ENCODE measurements around the gene CCNI2.

CCNI2 gene

DNA sequence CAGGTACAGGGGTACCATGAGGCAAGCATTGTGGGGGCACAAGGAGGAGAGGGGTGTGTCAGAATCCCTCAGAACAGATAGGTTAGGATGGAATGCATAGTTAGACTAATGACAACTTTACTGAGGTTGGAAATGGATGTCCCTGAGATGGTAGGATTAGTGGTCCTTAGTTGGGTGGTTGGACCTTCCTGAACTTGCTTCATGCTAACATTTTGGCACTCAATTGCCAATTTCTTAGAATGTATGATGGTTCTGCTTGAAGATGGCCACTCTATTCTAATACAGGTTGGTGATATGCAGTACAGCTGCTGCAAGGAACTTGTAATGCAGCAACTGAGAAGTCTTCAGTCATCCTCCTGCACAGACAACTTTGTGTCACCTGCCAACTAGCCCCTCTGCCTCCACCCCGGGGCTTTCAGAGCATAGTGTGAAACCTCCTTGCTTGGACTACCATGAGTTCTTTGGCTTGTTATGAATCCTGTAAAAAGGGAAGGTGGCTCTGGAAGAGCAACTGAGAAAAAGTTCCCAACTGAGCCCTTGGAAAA, 5.4 kb downstream of the CCNI2 start:
- DNase-seq (ENCODE audit: low spot score): no peak
- no peak overlapping the region for H3K9ac ChIP-seq (ENCODE audit: low read depth, low read length, poor library complexity)
- no peak overlapping the region for H3K23ac ChIP-seq (ENCODE audit: low read depth, low read length, poor library complexity)
- H2BK12ac ChIP-seq (ENCODE audit: low read length): no peak overlapping the region
- no peak overlapping the region for H2AFZ ChIP-seq (ENCODE audit: low read length)
- no peak overlapping the region for H4K91ac ChIP-seq (ENCODE audit: low read depth, low read length, poor library complexity)
- H2BK15ac ChIP-seq (ENCODE audit: low read length): no peak overlapping the region
- H3K9me3 ChIP-seq (replicated peaks in 1 of 2; ENCODE audit: control insufficient read depth in 2 of 2, insufficient read depth in 1 of 2, low read depth in 1 of 2, low read length in 2 of 2): no peaks in the 10 kb centered on the region
- H3K14ac ChIP-seq (ENCODE audit: low read length): no peak overlapping the region
- peaks cover 0 to 17% of the 10 kb centered on the region in 2 donors for H3K4me1 ChIP-seq (ENCODE audit: control insufficient read depth in 2 of 2, insufficient read depth in 1 of 2, low read depth in 1 of 2, low read length in 2 of 2)
- no CpG with 5 or more reads among the region's 1 CpG for WGBS, 2 donors (ENCODE audit: extremely low coverage in 2 of 2, insufficient read length in 2 of 2, insufficient replicate concordance in 1 of 2)
- H3K27me3 ChIP-seq (ENCODE audit: control insufficient read depth in 3 of 3, insufficient read depth in 3 of 3, low read depth in 1 of 3, low read length in 3 of 3): peaks cover 7 to 22% (median 21%) of the 10 kb centered on the region in 3 experiments
- no peak overlapping the region for H3K4me2 ChIP-seq (ENCODE audit: insufficient read depth, low read length, poor library complexity, severe bottlenecking)
- H2BK120ac ChIP-seq (ENCODE audit: low read depth, low read length): no peak overlapping the region
- H3K4me3 ChIP-seq (ENCODE audit: low read length in 2 of 2): no peak overlapping the region
- no peak overlapping the region for H2BK5ac ChIP-seq (ENCODE audit: low read length)
- peaks cover 3 to 6% of the 10 kb centered on the region in 2 donors for H3K36me3 ChIP-seq (replicated peaks in 1 of 2; ENCODE audit: control insufficient read depth in 2 of 2, insufficient read depth in 2 of 2, low read length in 2 of 2)
- H2AK5ac ChIP-seq (ENCODE audit: low read depth, low read length): no peak overlapping the region
- H3K4ac ChIP-seq (ENCODE audit: low read length): no peak overlapping the region
- H3K18ac ChIP-seq (ENCODE audit: low read length): no peak overlapping the region
- H3K27ac ChIP-seq (replicated peaks; ENCODE audit: low read length): no peak overlapping the region
- no peaks in the 10 kb centered on the region for H3K79me1 ChIP-seq (ENCODE audit: low read depth, low read length)
- no peak overlapping the region for H4K8ac ChIP-seq (ENCODE audit: low read depth, low read length)

DNA sequence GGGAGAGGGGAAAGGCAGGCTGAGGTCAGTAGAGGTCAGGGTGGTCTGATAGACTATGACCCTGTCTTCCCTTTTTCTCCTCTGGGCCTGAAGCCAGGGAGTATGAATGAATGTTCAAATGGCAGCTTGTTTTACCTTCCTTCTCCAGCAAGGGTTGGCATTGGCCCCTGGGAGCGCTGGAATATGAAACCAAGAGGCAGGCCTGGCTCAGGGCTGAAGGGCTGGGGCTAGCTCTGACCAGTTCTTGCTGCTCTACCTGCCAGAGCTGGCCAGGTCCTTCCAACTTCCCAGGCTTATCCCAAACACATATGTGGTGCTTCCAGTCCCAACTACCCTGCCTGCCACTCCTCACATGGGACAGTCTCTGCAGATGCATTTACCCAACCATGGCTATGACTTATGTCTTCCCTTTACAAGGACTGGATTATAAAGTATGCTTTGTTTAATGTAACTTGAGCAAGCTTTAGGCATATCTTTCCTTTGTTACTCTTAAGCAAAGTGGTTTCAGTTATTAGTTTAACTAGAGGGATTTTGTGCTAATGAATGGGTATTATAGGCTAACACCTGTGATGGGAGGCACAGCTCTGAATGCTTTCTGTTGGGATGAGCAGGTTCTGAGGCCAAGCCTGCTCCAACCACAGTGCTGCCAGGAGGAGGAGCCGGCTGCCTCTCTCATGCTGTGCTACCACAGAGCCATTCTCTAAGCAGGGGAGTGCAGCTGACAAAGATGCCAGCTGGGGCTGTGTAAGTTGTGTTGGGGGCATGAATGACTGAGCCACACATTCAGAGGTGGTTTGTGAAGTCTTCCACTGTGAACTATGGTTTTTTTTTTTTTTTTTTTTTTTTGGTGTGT, 6.1 kb downstream of the CCNI2 start:
- Histone ChIP-seq H3K9ac (ENCODE audit: low read depth, low read length, poor library complexity) (no peak overlapping the region), H2BK120ac (ENCODE audit: low read depth, low read length) (no peak overlapping the region), H3K79me1 (ENCODE audit: low read depth, low read length) (no peaks in the 10 kb centered on the region), H3K27me3 (ENCODE audit: control insufficient read depth in 3 of 3, insufficient read depth in 3 of 3, low read depth in 1 of 3, low read length in 3 of 3) (peaks cover 0 to 15% (median 14%) of the 10 kb centered on the region in 3 experiments), H2BK5ac (ENCODE audit: low read length) (no peak overlapping the region), H4K91ac (ENCODE audit: low read depth, low read length, poor library complexity) (no peak overlapping the region), H4K8ac (ENCODE audit: low read depth, low read length) (no peak overlapping the region), H2BK15ac (ENCODE audit: low read length) (no peak overlapping the region), H3K4me2 (ENCODE audit: insufficient read depth, low read length, poor library complexity, severe bottlenecking) (no peak overlapping the region), H2AFZ (ENCODE audit: low read length) (no peak overlapping the region), H3K4ac (ENCODE audit: low read length) (no peak overlapping the region), H3K18ac (ENCODE audit: low read length) (no peak overlapping the region), H3K36me3 (replicated peaks in 1 of 2; ENCODE audit: control insufficient read depth in 2 of 2, insufficient read depth in 2 of 2, low read length in 2 of 2) (peaks cover 3 to 13% of the 10 kb centered on the region in 2 donors), H3K27ac (replicated peaks; ENCODE audit: low read length) (no peak overlapping the region), H3K23ac (ENCODE audit: low read depth, low read length, poor library complexity) (no peak overlapping the region), H2AK5ac (ENCODE audit: low read depth, low read length) (no peak overlapping the region), H3K4me1 (ENCODE audit: control insufficient read depth in 2 of 2, insufficient read depth in 1 of 2, low read depth in 1 of 2, low read length in 2 of 2) (peaks cover 0 to 17% of the 10 kb centered on the region in 2 donors), H3K4me3 (ENCODE audit: low read length in 2 of 2) (no peak overlapping the region), H2BK12ac (ENCODE audit: low read length) (no peak overlapping the region), H3K9me3 (replicated peaks in 1 of 2; ENCODE audit: control insufficient read depth in 2 of 2, insufficient read depth in 1 of 2, low read depth in 1 of 2, low read length in 2 of 2) (no peaks in the 10 kb centered on the region), H3K14ac (ENCODE audit: low read length) (no peak overlapping the region)
- no CpG with 5 or more reads among the region's 2 CpGs for WGBS, 2 donors (ENCODE audit: extremely low coverage in 2 of 2, insufficient read length in 2 of 2, insufficient replicate concordance in 1 of 2)
- DNase-seq (ENCODE audit: low spot score): no peak

DNA sequence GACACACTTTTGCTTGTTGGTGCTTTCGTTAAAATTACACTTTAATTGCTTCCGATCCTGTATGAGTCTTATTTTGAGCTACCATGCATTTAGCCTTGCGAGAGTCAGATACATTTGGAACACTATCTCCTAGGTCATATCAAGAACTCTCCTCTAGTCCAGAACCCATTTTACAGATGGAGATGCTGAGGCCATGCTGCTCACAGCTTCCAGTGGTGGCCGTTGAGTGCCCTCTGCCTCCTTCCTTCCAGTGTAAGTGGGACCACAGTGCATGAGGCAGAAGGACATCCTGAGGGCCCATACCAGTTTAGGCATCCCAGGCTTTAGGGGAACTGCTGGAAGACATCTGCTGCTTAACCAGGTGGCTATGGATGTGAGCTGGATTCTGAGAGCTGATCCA, 6.9 kb downstream of the CCNI2 start:
- no peak for DNase-seq (ENCODE audit: low spot score)
- Histone ChIP-seq H3K4ac (ENCODE audit: low read length) (no peak overlapping the region), H4K8ac (ENCODE audit: low read depth, low read length) (no peak overlapping the region), H2BK12ac (ENCODE audit: low read length) (no peak overlapping the region), H3K14ac (ENCODE audit: low read length) (no peak overlapping the region), H3K27me3 (ENCODE audit: control insufficient read depth in 3 of 3, insufficient read depth in 3 of 3, low read depth in 1 of 3, low read length in 3 of 3) (peaks cover 0 to 8% (median 6%) of the 10 kb centered on the region in 3 experiments), H3K79me1 (ENCODE audit: low read depth, low read length) (no peaks in the 10 kb centered on the region), H2BK15ac (ENCODE audit: low read length) (no peak overlapping the region), H3K9me3 (replicated peaks in 1 of 2; ENCODE audit: control insufficient read depth in 2 of 2, insufficient read depth in 1 of 2, low read depth in 1 of 2, low read length in 2 of 2) (no peaks in the 10 kb centered on the region), H2AFZ (ENCODE audit: low read length) (no peak overlapping the region), H2BK120ac (ENCODE audit: low read depth, low read length) (no peak overlapping the region), H3K36me3 (replicated peaks in 1 of 2; ENCODE audit: control insufficient read depth in 2 of 2, insufficient read depth in 2 of 2, low read length in 2 of 2) (peaks cover 3 to 20% of the 10 kb centered on the region in 2 donors), H3K18ac (ENCODE audit: low read length) (no peak overlapping the region), H3K4me1 (ENCODE audit: control insufficient read depth in 2 of 2, insufficient read depth in 1 of 2, low read depth in 1 of 2, low read length in 2 of 2) (peaks cover 0 to 17% of the 10 kb centered on the region in 2 donors), H4K91ac (ENCODE audit: low read depth, low read length, poor library complexity) (no peak overlapping the region), H2AK5ac (ENCODE audit: low read depth, low read length) (no peak overlapping the region), H3K23ac (ENCODE audit: low read depth, low read length, poor library complexity) (no peak overlapping the region), H3K27ac (replicated peaks; ENCODE audit: low read length) (no peak overlapping the region), H3K4me3 (ENCODE audit: low read length in 2 of 2) (no peak overlapping the region), H3K4me2 (ENCODE audit: insufficient read depth, low read length, poor library complexity, severe bottlenecking) (no peak overlapping the region), H3K9ac (ENCODE audit: low read depth, low read length, poor library complexity) (no peak overlapping the region), H2BK5ac (ENCODE audit: low read length) (no peak overlapping the region)
- no CpG with 5 or more reads among the region's 4 CpGs for WGBS, 2 donors (ENCODE audit: extremely low coverage in 2 of 2, insufficient read length in 2 of 2, insufficient replicate concordance in 1 of 2)

DNA sequence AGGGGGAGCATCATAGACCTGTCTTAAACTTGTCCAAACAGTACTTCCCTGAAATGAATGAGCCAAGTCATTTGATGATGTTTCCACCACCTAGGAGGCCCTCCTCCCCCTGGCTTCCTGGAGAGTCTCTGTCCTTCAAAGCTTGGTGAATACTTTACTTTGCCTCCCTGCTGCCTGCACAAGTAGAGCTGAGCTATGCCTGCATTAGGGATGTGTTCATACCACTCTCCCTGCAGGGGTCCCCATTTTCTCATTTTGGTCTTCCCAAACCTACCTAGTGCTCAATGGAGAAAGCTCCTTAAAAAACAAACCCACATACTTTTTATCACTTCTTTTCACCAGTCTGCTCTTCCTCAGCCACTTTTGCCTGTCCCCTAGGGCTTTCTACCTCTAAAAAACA, 7.7 kb downstream of the CCNI2 start:
- no peak for DNase-seq (ENCODE audit: low spot score)

More for the DNA sequence above, 7.7 kb downstream of the CCNI2 start:
- Histone ChIP-seq H3K14ac (ENCODE audit: low read length) (no peak overlapping the region), H4K91ac (ENCODE audit: low read depth, low read length, poor library complexity) (no peak overlapping the region), H3K4me2 (ENCODE audit: insufficient read depth, low read length, poor library complexity, severe bottlenecking) (no peak overlapping the region), H3K4ac (ENCODE audit: low read length) (no peak overlapping the region), H3K23ac (ENCODE audit: low read depth, low read length, poor library complexity) (no peak overlapping the region), H2BK15ac (ENCODE audit: low read length) (no peak overlapping the region), H2BK120ac (ENCODE audit: low read depth, low read length) (no peak overlapping the region), H2BK5ac (ENCODE audit: low read length) (no peak overlapping the region), H4K8ac (ENCODE audit: low read depth, low read length) (no peak overlapping the region), H3K27ac (replicated peaks; ENCODE audit: low read length) (no peak overlapping the region), H3K9me3 (replicated peaks in 1 of 2; ENCODE audit: control insufficient read depth in 2 of 2, insufficient read depth in 1 of 2, low read depth in 1 of 2, low read length in 2 of 2) (no peaks in the 10 kb centered on the region), H2AFZ (ENCODE audit: low read length) (no peak overlapping the region), H3K4me1 (ENCODE audit: control insufficient read depth in 2 of 2, insufficient read depth in 1 of 2, low read depth in 1 of 2, low read length in 2 of 2) (peaks cover 0 to 17% of the 10 kb centered on the region in 2 donors), H3K4me3 (ENCODE audit: low read length in 2 of 2) (no peak overlapping the region), H3K79me1 (ENCODE audit: low read depth, low read length) (no peaks in the 10 kb centered on the region), H3K27me3 (ENCODE audit: control insufficient read depth in 3 of 3, insufficient read depth in 3 of 3, low read depth in 1 of 3, low read length in 3 of 3) (no peaks in the 10 kb centered on the region), H2AK5ac (ENCODE audit: low read depth, low read length) (no peak overlapping the region), H3K18ac (ENCODE audit: low read length) (no peak overlapping the region), H3K9ac (ENCODE audit: low read depth, low read length, poor library complexity) (no peak overlapping the region), H3K36me3 (replicated peaks in 1 of 2; ENCODE audit: control insufficient read depth in 2 of 2, insufficient read depth in 2 of 2, low read length in 2 of 2) (peaks cover 8 to 28% of the 10 kb centered on the region in 2 donors), H2BK12ac (ENCODE audit: low read length) (no peak overlapping the region)
